NB4 (cell line): Measurements from ENCODE around the gene DGKG.

ENCODE experiments used
- CTCF ChIP-seq: IDR thresholded peaks from one replicate; pipeline ENCODE4 v1.5.1; 2012; ENCODE audit warnings: low read depth, low read length
- POLR2A ChIP-seq: IDR thresholded peaks from 2 replicates; pipeline ENCODE4 v1.6.1; 2011; ENCODE audit warnings: mild to moderate bottlenecking; ENCODE audit not compliant: insufficient read length; ENCODE audit errors: extremely low read depth
- TF ChIP-seq, protein P1 (sequence below): IDR thresholded peaks from 2 replicates; pipeline ENCODE4 v1.6.1; 2011; ENCODE audit warnings: low read depth, low read length

- TF ChIP-seq POLR2A (no peak), CTCF (no peak)
- TF ChIP-seq, protein P1, sequence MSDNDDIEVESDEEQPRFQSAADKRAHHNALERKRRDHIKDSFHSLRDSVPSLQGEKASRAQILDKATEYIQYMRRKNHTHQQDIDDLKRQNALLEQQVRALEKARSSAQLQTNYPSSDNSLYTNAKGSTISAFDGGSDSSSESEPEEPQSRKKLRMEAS = no peak
Measured at GRCh38 chr3:186354100-186354499, 7.9 kb downstream of the DGKG start.
